ENCODE measurements around the gene PACS2.

PACS2 gene

DNA sequence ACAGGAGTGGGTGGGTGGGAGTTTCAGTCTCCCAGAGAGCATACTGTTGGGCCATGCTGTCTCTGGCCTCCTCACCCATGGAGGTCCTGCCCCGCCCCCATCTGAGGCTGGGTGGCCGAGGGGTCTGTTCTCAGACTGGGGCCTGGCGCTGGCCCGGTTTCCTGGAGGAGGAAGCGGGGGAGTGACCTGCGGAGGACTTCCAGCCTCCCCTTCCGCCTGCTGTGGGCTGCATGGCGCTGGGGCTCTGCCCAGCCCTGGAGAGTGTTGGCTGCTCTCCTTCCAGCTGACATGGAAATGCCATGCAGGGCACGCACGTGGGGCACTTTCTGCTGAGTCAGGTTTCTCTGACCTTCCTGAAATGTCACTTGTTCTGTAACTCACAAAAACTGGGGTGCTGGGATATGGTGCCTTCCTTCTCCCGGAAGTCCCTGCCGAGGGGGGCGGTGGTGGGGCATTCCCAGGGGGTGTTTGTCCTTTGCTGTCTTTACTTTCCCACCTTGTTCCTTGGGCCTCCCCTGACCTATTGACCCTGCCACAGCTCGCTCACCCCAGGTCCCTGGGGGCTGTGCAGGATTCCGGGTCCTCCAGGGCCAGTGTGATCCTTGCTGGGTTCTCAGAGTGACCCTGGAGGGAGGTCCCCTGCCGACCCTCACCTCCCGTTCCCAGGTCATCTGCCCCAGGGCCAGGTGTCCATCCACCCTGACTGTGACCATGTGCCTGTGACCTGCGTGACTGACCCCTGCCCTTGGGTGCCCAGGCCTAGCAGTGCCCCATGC, 23.6 kb downstream of the PACS2 start:
- TF ChIP-seq, protein P1, sequence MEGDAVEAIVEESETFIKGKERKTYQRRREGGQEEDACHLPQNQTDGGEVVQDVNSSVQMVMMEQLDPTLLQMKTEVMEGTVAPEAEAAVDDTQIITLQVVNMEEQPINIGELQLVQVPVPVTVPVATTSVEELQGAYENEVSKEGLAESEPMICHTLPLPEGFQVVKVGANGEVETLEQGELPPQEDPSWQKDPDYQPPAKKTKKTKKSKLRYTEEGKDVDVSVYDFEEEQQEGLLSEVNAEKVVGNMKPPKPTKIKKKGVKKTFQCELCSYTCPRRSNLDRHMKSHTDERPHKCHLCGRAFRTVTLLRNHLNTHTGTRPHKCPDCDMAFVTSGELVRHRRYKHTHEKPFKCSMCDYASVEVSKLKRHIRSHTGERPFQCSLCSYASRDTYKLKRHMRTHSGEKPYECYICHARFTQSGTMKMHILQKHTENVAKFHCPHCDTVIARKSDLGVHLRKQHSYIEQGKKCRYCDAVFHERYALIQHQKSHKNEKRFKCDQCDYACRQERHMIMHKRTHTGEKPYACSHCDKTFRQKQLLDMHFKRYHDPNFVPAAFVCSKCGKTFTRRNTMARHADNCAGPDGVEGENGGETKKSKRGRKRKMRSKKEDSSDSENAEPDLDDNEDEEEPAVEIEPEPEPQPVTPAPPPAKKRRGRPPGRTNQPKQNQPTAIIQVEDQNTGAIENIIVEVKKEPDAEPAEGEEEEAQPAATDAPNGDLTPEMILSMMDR (IDR thresholded peaks at IDR 0.05; ENCODE audit: insufficient read depth, low read depth, low read length, missing control alignments): no peak
- no peak for DNase-seq (ENCODE audit: low read depth)
- H3K4me3 ChIP-seq (ENCODE audit: low read length): no peak overlapping the region

DNA sequence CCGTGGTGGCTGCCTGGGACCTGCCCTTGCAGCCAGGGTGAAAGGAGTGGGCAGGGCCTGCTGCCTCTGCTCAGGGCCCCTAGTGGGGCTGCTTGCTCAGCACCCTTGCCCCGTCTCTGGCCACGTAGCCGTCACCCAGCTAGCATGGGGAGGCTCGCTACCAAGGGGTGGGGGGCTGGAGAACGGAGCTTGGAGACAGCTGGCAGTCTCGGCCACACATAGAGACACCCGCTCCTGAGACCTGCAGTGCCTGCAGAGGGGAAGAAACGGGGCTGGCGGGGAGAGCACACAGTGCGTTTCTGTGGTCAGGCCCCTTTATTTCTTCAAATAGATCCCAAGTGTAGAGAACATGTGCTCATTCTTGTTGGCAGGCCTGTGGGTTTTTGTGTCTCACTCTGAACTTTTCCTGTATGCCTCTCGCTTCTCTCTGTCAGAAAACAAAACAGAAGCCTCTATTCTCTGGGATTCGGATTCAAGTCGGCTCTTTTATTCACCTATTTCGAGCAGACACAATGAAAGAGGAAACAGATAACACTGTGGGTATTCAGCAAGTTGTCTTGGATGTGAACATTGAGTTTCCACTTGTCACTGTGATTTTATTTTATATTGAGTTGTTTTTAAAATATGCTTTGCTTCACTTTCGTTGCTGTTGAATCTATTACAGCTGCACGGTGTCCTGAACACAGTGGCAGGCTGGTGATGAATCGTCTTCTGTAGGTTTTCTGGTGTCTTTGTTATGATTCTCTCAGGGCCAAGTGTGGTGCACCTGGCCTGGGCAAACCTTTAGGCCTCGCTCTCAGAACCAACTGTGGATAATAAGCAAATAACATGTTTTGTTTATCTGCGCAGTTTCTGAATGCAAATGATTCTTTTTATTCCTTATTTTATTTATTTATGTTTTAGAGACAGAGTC, 26.5 kb downstream of the PACS2 start:
- no peak overlapping the region for H3K4me3 ChIP-seq (ENCODE audit: low read length)
- TF ChIP-seq, protein P1 (IDR thresholded peaks at IDR 0.05; ENCODE audit: insufficient read depth, low read depth, low read length, missing control alignments): no peak
- no peak for DNase-seq (ENCODE audit: low read depth)

DNA sequence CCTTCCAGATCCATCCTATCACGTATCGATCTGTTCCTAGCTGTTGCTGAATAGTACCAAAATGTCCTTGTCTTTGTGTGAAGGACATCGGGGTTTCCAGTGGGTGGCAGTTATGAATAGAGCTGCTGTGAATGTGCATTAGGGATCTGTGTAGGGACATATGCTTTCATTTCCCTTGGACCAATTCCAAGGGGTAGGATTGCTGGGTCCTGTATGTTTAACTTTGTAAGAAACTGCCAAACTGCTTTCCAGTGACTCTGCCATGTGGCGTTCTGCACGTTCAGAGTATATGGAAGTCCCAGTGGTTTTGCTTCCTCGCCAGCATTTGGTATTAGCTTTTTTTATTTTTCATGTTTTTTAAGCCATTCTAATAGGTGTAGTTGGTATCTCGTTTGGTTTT, 28.6 kb downstream of the PACS2 start:
- TF ChIP-seq, protein P1 (IDR thresholded peaks at IDR 0.05; ENCODE audit: insufficient read depth, low read depth, low read length, missing control alignments): no peak
- no peak for DNase-seq (ENCODE audit: low read depth)
- H3K4me3 ChIP-seq (ENCODE audit: low read length): no peak overlapping the region

DNA sequence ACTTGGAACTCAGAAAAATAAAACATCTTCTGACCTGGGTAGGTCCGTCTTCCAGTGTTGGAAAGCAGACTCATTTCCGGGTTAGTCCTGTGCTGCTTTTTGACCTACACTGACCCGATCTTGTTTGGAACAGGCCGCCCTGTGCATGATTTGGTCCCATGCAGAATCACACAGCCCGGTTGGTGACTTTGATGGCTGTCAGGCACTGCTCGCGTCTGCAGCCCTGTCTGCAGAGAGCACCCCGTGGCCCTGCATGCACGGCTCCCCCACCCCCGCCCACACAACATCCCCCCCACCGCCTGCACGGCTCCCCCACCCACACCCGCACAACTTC, 31.6 kb downstream of the PACS2 start:
- TF ChIP-seq, protein P1 (IDR thresholded peaks at IDR 0.05; ENCODE audit: insufficient read depth, low read depth, low read length, missing control alignments): no peak
- no peak overlapping the region for H3K4me3 ChIP-seq (ENCODE audit: low read length)
- no peak for DNase-seq (ENCODE audit: low read depth)

DNA sequence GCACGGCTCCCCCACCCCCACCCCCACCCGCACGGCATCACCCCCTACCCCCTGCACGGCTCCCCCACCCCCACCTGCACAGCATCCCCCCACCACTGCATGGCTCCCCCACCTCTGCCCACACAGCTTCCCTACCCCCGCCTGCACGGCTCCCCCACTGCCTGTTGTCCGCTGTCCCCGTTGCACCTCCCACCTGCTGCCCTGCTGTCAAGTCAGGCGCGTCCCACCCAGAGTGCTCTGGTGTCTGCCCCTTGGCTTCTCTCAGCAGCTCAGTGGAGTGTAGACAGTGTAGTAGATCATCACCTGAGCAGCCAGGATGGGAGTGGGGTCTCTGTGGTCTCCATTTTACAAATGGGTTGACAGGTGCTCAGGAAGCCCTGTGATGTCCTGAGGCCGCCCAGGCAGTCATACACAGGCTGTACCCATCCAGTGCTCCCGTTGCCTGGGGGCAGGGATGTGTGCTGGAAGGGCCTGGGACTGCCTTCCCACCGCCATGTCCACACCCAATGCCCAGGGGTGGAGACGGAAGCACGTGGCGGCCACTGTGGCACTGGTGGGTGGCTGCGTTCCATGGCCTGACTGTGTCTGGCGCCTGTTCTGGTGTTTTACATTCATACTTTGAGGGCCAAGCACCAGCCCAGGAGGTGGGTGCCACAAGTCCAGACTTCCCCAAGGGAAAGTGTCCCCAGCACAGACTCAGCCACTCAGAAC, 32.5 kb downstream of the PACS2 start:
- DNase-seq (ENCODE audit: low read depth): no peak
- H3K4me3 ChIP-seq (ENCODE audit: low read length): no peak overlapping the region
- TF ChIP-seq, protein P1 (IDR thresholded peaks at IDR 0.05; ENCODE audit: insufficient read depth, low read depth, low read length, missing control alignments): no peak

DNA sequence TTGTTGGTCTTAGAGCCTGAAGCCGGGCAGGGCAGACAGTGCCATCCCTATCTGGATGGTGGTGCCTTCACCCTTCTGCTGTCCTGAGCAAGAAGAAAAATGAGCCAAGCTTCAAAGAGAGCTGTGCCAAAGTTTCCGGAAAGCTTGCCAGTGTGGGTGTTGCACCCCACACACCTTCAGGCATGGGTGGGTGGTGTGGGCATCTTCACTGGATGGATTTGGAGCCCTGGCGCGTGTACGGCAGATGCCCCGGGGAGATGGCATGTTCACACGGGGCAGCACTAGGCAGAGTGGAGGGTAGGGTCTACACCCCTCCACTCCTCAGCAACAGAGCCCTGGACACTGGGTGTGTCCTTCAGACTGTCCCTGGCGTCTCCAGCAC, 33.0 kb downstream of the PACS2 start:
- no peak overlapping the region for H3K4me3 ChIP-seq (ENCODE audit: low read length)
- DNase-seq (ENCODE audit: low read depth): no peak
- TF ChIP-seq, protein P1 (IDR thresholded peaks at IDR 0.05; ENCODE audit: insufficient read depth, low read depth, low read length, missing control alignments): no peak

All from epithelial cell of esophagus (primary cell).